H9 (cell line): ENCODE results near the gene YAE1. TPM values are rescaled to one million over a fixed set of nuclear protein-coding genes. Genes with fewer than 3 reads are reported as not detected.

Source experiments
- DNase-seq: peaks from one replicate; pipeline ENCODE4 v3.0.0-alpha.2; 2017
- H2AFZ ChIP-seq: one replicate; pipeline ENCODE4 v1.6.1; 2013; ENCODE audit warnings: mild to moderate bottlenecking, low read length, control low read depth, moderate library complexity
- H2AK5ac ChIP-seq: 2 replicates; pipeline ENCODE4 v1.6.1; 2013; ENCODE audit warnings: low read length, control low read depth, mixed read lengths; ENCODE audit not compliant: insufficient read length
- H2BK120ac ChIP-seq: one replicate; pipeline ENCODE4 v1.6.1; 2013; ENCODE audit warnings: low read depth, mild to moderate bottlenecking, low read length, control low read depth, inconsistent platforms; ENCODE audit not compliant: poor library complexity, severe bottlenecking
- H2BK12ac ChIP-seq: 2 replicates; pipeline ENCODE4 v1.6.1; 2013; ENCODE audit warnings: low read length, control low read depth, mixed read lengths, low read depth; ENCODE audit not compliant: insufficient read length
- H2BK15ac ChIP-seq: 2 replicates; pipeline ENCODE4 v1.6.1; 2013; ENCODE audit warnings: low read depth, low read length, control low read depth
- H2BK20ac ChIP-seq: one replicate; pipeline ENCODE4 v1.6.1; 2013; ENCODE audit warnings: low read depth, mild to moderate bottlenecking, low read length, control low read depth, inconsistent platforms; ENCODE audit not compliant: poor library complexity, severe bottlenecking
- H2BK5ac ChIP-seq: 2 replicates; pipeline ENCODE4 v1.6.1; 2013; ENCODE audit warnings: low read length, control low read depth, mixed read lengths; ENCODE audit not compliant: insufficient read length
- H3K14ac ChIP-seq: 2 replicates; pipeline ENCODE4 v1.6.1; 2013; ENCODE audit warnings: low read length, control low read depth; ENCODE audit not compliant: insufficient read depth
- H3K18ac ChIP-seq: 2 replicates; pipeline ENCODE4 v1.6.1; 2013; ENCODE audit warnings: low read depth, mild to moderate bottlenecking, mixed read lengths, low read length, control low read depth; ENCODE audit not compliant: insufficient read length
- H3K23ac ChIP-seq: 2 replicates; pipeline ENCODE4 v1.6.1; 2013; ENCODE audit warnings: low read length, control low read depth, mixed read lengths, low read depth; ENCODE audit not compliant: insufficient read length
- H3K23me2 ChIP-seq: 2 replicates; pipeline ENCODE4 v1.6.1; 2013; ENCODE audit warnings: low read depth, mild to moderate bottlenecking, mixed read lengths, low read length, control low read depth; ENCODE audit not compliant: insufficient read length, poor library complexity, severe bottlenecking
- H3K27ac ChIP-seq: 2 replicates; pipeline ENCODE4 v1.5.1; 2013; ENCODE audit warnings: low read length, control low read depth, mixed read lengths, low read depth; ENCODE audit not compliant: insufficient read length
- H3K27me3 ChIP-seq: 2 replicates; pipeline ENCODE4 v1.6.1; 2013; ENCODE audit warnings: low read length, control low read depth, inconsistent platforms; ENCODE audit not compliant: insufficient read depth
- H3K4ac ChIP-seq: 2 replicates; pipeline ENCODE4 v1.6.1; 2013; ENCODE audit warnings: low read depth, mild to moderate bottlenecking, control low read depth, inconsistent platforms, low read length, moderate library complexity
- H3K4me1 ChIP-seq: 2 replicates; pipeline ENCODE4 v1.6.1; 2013; ENCODE audit warnings: low read length, control low read depth, inconsistent platforms; ENCODE audit not compliant: insufficient read depth
- H3K4me2 ChIP-seq: 2 replicates; pipeline ENCODE4 v1.6.1; 2013; ENCODE audit warnings: low read length, control low read depth, mixed read lengths; ENCODE audit not compliant: insufficient read length, insufficient read depth
- H3K56ac ChIP-seq: 2 replicates; pipeline ENCODE4 v1.6.1; 2013; ENCODE audit warnings: low read depth, mild to moderate bottlenecking, mixed read lengths, low read length, control low read depth; ENCODE audit not compliant: insufficient read length
- H3K79me1 ChIP-seq: 2 replicates; pipeline ENCODE4 v1.6.1; 2013; ENCODE audit warnings: low read depth, mild to moderate bottlenecking, moderate library complexity, low read length, control low read depth, inconsistent platforms; ENCODE audit not compliant: insufficient read depth, poor library complexity, severe bottlenecking
- H3K79me2 ChIP-seq: 2 replicates; pipeline ENCODE4 v1.6.1; 2013; ENCODE audit warnings: low read length, control low read depth, inconsistent platforms; ENCODE audit not compliant: insufficient read depth
- H3K9ac ChIP-seq: 2 replicates; pipeline ENCODE4 v1.6.1; 2013; ENCODE audit warnings: low read length, control low read depth, mixed read lengths; ENCODE audit not compliant: insufficient read length; ENCODE audit errors: extremely low read depth
- H3K9me3 ChIP-seq: one replicate; pipeline ENCODE4 v1.6.1; 2013; ENCODE audit warnings: low read depth, low read length, inconsistent platforms; ENCODE audit not compliant: control insufficient read depth
- H3T11ph ChIP-seq: one replicate; pipeline ENCODE4 v1.6.1; 2013; ENCODE audit warnings: mild to moderate bottlenecking, low read length, control low read depth, inconsistent platforms
- H4K20me1 ChIP-seq: one replicate; pipeline ENCODE4 v1.6.1; 2013; ENCODE audit not compliant: control insufficient read depth, insufficient read length, insufficient read depth
- H4K5ac ChIP-seq: 2 replicates; pipeline ENCODE4 v1.6.1; 2013; ENCODE audit warnings: low read depth, mild to moderate bottlenecking, mixed read lengths, low read length, control low read depth; ENCODE audit not compliant: insufficient read length
- H4K8ac ChIP-seq: replicated peaks from 2 replicates; pipeline ENCODE4 v1.6.1; 2013; ENCODE audit warnings: low read length, control low read depth, mixed read lengths, low read depth; ENCODE audit not compliant: insufficient read length
- H4K91ac ChIP-seq: 2 replicates; pipeline ENCODE4 v1.6.1; 2013; ENCODE audit warnings: low read depth, mild to moderate bottlenecking, moderate library complexity, mixed read lengths, low read length, control low read depth; ENCODE audit not compliant: insufficient read length
- H3K27ac Mint-ChIP-seq, 3 experiments: 2 replicates in 2 of 3; 3 replicates in 1 of 3; pipeline ENCODE4 v1.8.0; 2020 to 2021; ENCODE audit warnings: mixed read lengths in 3 of 3, mild to moderate bottlenecking in 1 of 3, moderate library complexity in 1 of 3
- H3K27me3 Mint-ChIP-seq: 2 replicates; pipeline ENCODE4 v1.8.0; 2021; ENCODE audit warnings: low read depth, mild to moderate bottlenecking, moderate library complexity, mixed read lengths
- H3K36me3 Mint-ChIP-seq, 3 experiments: 2 replicates in 2 of 3; 3 replicates in 1 of 3; pipeline ENCODE4 v1.8.0; 2020 to 2021; ENCODE audit warnings: low read depth in 3 of 3, mixed read lengths in 3 of 3; ENCODE audit not compliant: insufficient read depth in 1 of 3
- H3K4me1 Mint-ChIP-seq, 2 experiments: 2 replicates each; pipeline ENCODE4 v1.8.0; 2020; ENCODE audit warnings: mixed read lengths in 2 of 2
- H3K4me3 Mint-ChIP-seq, 2 experiments: 2 replicates in 1 of 2; 3 replicates in 1 of 2; pipeline ENCODE4 v1.8.0; 2020 to 2021; ENCODE audit warnings: mild to moderate bottlenecking in 2 of 2, mixed read lengths in 2 of 2, moderate library complexity in 1 of 2
- H3K9me3 Mint-ChIP-seq, 2 experiments: 2 replicates in 1 of 2; 3 replicates in 1 of 2; pipeline ENCODE4 v1.8.0; 2020; ENCODE audit warnings: mild to moderate bottlenecking in 2 of 2, mixed read lengths in 2 of 2, moderate library complexity in 1 of 2
- WGBS: extraction: QIAGEN DNeasy Blood & Tissue Kit; methylation state at CpG from one replicate; pipeline ENCODE4 v1.1.7; 2013; ENCODE audit warnings: missing lambda C conversion rate, low lambda C conversion rate, mixed read lengths; ENCODE audit not compliant: insufficient read length; ENCODE audit errors: extremely low coverage; 5-methylcytosine and 5-hydroxymethylcytosine counted together
- total RNA-seq: library from RNA; stranded (reverse); gene quantifications from 2 replicates; pipeline ENCODE4 v1.2.1, GENCODE V29; 2021
- TF ChIP-seq, protein P1 (sequence below): fragments of 200-600 bp; sonication (generic); conservative IDR thresholded peaks from 3 replicates; pipeline ENCODE4 v1.8.0; 2021; ENCODE audit warnings: antibody characterized with exemption, mild to moderate bottlenecking

YAE1 gene
- total RNA-seq, 1 experiment from 2014 or later, result 28.8 TPM

DNA sequence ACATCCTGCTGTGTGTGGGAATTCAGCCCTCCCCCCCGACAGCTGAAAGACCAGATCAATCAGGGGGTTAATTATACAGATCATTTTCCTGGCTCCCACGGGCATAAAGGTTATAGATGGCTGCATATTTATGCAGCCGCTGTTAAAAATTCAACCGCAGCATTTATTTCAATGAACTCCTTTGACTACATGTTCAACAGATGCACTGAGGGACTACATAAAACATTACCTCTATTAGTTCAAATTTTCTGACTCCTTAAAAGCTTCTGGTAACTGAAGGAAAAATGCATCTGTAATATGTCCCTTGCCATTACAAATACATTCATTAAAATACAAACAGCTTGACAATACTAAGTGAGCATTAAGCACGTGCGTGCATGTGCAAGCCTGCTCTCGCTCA is 49.7 kb upstream of the YAE1 start:
- H3T11ph ChIP-seq, result no peak overlapping the region
- H4K91ac ChIP-seq, result no peak overlapping the region
- no peaks in the 10 kb centered on the region for H3K79me2 ChIP-seq
- no peak overlapping the region for H3K27ac Mint-ChIP-seq
- DNase-seq, result no peak
- H3K9me3 ChIP-seq, result no peaks in the 10 kb centered on the region
- no peak overlapping the region for H3K4me2 ChIP-seq
- no peak overlapping the region for H2BK20ac ChIP-seq
- no peaks in the 10 kb centered on the region for H3K27me3 ChIP-seq
- no CpG with 5 or more reads among the region's 7 CpGs for WGBS
- no peak overlapping the region for H4K5ac ChIP-seq
- H3K9me3 Mint-ChIP-seq, result no peaks in the 10 kb centered on the region; a peak in 1 of 5 replicates
- no peak overlapping the region for H2BK12ac ChIP-seq
- H2BK120ac ChIP-seq, result no peak overlapping the region
- H2AFZ ChIP-seq, result no peak overlapping the region
- no peak overlapping the region for H3K4me3 Mint-ChIP-seq
- H3K4me1 Mint-ChIP-seq, result peaks cover 8 to 10% of the 10 kb centered on the region in 2 experiments
- no peak overlapping the region for H2BK15ac ChIP-seq
- H3K56ac ChIP-seq, result no peak overlapping the region
- no peak overlapping the region for H2AK5ac ChIP-seq
- H3K79me1 ChIP-seq, result no peaks in the 10 kb centered on the region
- no peaks in the 10 kb centered on the region for H3K23me2 ChIP-seq
- H3K4ac ChIP-seq, result no peak overlapping the region
- H3K9ac ChIP-seq, result no peak overlapping the region
- no peaks in the 10 kb centered on the region for H4K20me1 ChIP-seq
- no peak overlapping the region for H3K18ac ChIP-seq
- H2BK5ac ChIP-seq, result no peak overlapping the region
- H4K8ac ChIP-seq, result no peak overlapping the region
- no peak overlapping the region for H3K14ac ChIP-seq
- H3K27me3 Mint-ChIP-seq, result no peaks in the 10 kb centered on the region
- no peaks in the 10 kb centered on the region for H3K36me3 Mint-ChIP-seq
- no peak overlapping the region for H3K23ac ChIP-seq
- TF ChIP-seq, protein P1, sequence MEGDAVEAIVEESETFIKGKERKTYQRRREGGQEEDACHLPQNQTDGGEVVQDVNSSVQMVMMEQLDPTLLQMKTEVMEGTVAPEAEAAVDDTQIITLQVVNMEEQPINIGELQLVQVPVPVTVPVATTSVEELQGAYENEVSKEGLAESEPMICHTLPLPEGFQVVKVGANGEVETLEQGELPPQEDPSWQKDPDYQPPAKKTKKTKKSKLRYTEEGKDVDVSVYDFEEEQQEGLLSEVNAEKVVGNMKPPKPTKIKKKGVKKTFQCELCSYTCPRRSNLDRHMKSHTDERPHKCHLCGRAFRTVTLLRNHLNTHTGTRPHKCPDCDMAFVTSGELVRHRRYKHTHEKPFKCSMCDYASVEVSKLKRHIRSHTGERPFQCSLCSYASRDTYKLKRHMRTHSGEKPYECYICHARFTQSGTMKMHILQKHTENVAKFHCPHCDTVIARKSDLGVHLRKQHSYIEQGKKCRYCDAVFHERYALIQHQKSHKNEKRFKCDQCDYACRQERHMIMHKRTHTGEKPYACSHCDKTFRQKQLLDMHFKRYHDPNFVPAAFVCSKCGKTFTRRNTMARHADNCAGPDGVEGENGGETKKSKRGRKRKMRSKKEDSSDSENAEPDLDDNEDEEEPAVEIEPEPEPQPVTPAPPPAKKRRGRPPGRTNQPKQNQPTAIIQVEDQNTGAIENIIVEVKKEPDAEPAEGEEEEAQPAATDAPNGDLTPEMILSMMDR, result no peak
- H3K27ac ChIP-seq, result no peak overlapping the region
- no peaks in the 10 kb centered on the region; the same call in 1 of the 2 replicates for H3K4me1 ChIP-seq
